Neural progenitor cell (in vitro differentiated cells): ENCODE results near the gene RNFT2. TPM values are rescaled to one million over a fixed set of nuclear protein-coding genes. Genes with fewer than 3 reads are reported as not detected.

Source experiments
- DNase-seq: peaks from one replicate; pipeline ENCODE4 v3.0.0-alpha.2; 2016; ENCODE audit warnings: low spot score
- H2AFZ ChIP-seq: fragments of 200-600 bp; sonication (generic); replicated peaks from 2 replicates; pipeline ENCODE4 v1.6.1; 2016; ENCODE audit warnings: antibody characterized with exemption
- H3F3A ChIP-seq: fragments of 200-600 bp; sonication (generic); 2 replicates; pipeline ENCODE4 v1.6.1; 2016; ENCODE audit warnings: antibody characterized with exemption, low read depth
- H3K27ac ChIP-seq: fragments of 200-600 bp; sonication (generic); 2 replicates; pipeline ENCODE4 v1.5.1; 2016; ENCODE audit warnings: mild to moderate bottlenecking
- H3K27me3 ChIP-seq: fragments of 200-600 bp; sonication (generic); 2 replicates; pipeline ENCODE4 v1.6.1; 2016; ENCODE audit warnings: mild to moderate bottlenecking, moderate library complexity
- H3K36me3 ChIP-seq: fragments of 200-600 bp; sonication (generic); 2 replicates; pipeline ENCODE4 v1.5.1; 2016
- H3K4me1 ChIP-seq: fragments of 200-600 bp; sonication (generic); 2 replicates; pipeline ENCODE4 v1.6.1; 2016; ENCODE audit warnings: mixed run types
- H3K4me2 ChIP-seq: fragments of 200-600 bp; sonication (generic); 2 replicates; pipeline ENCODE4 v1.6.1; 2016
- H3K4me3 ChIP-seq: fragments of 200-600 bp; sonication (generic); 2 replicates; pipeline ENCODE4 v1.5.1; 2016
- H3K79me2 ChIP-seq: fragments of 200-600 bp; sonication (generic); 2 replicates; pipeline ENCODE4 v1.6.1; 2016; ENCODE audit warnings: low read depth
- H3K9ac ChIP-seq: fragments of 200-600 bp; sonication (generic); 2 replicates; pipeline ENCODE4 v1.6.1; 2016
- H3K9me3 ChIP-seq: fragments of 200-600 bp; sonication (generic); 2 replicates; pipeline ENCODE4 v1.5.1; 2016; ENCODE audit warnings: low read depth
- H4K20me1 ChIP-seq: fragments of 200-600 bp; sonication (generic); 2 replicates; pipeline ENCODE4 v1.6.1; 2016; ENCODE audit warnings: low read depth
- H3K27ac Mint-ChIP-seq: 3 replicates; pipeline ENCODE4 v1.8.0; 2021; ENCODE audit warnings: mixed read lengths
- H3K27me3 Mint-ChIP-seq: 2 replicates; pipeline ENCODE4 v1.8.0; 2022; ENCODE audit warnings: low read depth, mild to moderate bottlenecking, inconsistent platforms, moderate library complexity, mixed read lengths; ENCODE audit not compliant: insufficient read depth
- H3K36me3 Mint-ChIP-seq: 3 replicates; pipeline ENCODE4 v1.8.0; 2021; ENCODE audit warnings: mixed read lengths
- H3K4me1 Mint-ChIP-seq: 3 replicates; pipeline ENCODE4 v1.8.0; 2021; ENCODE audit warnings: mixed read lengths
- H3K4me3 Mint-ChIP-seq: 3 replicates; pipeline ENCODE4 v1.8.0; 2021; ENCODE audit warnings: mild to moderate bottlenecking, moderate library complexity, mixed read lengths
- H3K9me3 Mint-ChIP-seq: 3 replicates; pipeline ENCODE4 v1.8.0; 2020; ENCODE audit warnings: mixed read lengths
- EZH2 ChIP-seq: fragments of 200-600 bp; sonication (generic); IDR thresholded peaks from 2 replicates; pipeline ENCODE4 v1.6.1; 2017; ENCODE audit warnings: antibody characterized with exemption, mild to moderate bottlenecking, moderate library complexity
- EZH2phosphoT487 ChIP-seq: fragments of 200-600 bp; sonication (generic); IDR thresholded peaks from 2 replicates; pipeline ENCODE4 v1.6.1; 2017; ENCODE audit warnings: antibody characterized with exemption
- total RNA-seq: library from RNA; depleted of rRNA; stranded (reverse); fragments of >200 nt; gene quantifications from 2 replicates; pipeline ENCODE4 v1.2.3, GENCODE V29; 2015; ENCODE audit warnings: low replicate concordance
- TF ChIP-seq, protein P1 (sequence below): fragments of 200-600 bp; sonication (generic); IDR thresholded peaks from 2 replicates; pipeline ENCODE4 v1.5.1; 2017; ENCODE audit warnings: antibody characterized with exemption, mild to moderate bottlenecking

Gene RNFT2
- total RNA-seq, 1 donor from 2014 or later: 26.9 TPM

GRCh38 chr12:116818948-116819832 lies 81.1 kb downstream of the RNFT2 start:
- H3K79me2 ChIP-seq: peaks cover 11% of the 10 kb centered on the region
- no peaks in the 10 kb centered on the region for H4K20me1 ChIP-seq
- DNase-seq: peak; percentile 97
- H3K27ac ChIP-seq: peak overlapping the region; percentile 99
- H3K4me3 ChIP-seq: peak overlapping the region; percentile 95
- H3K27ac Mint-ChIP-seq: peak overlapping the region; percentile 99
- H2AFZ ChIP-seq: peak overlapping the region; percentile 95
- peak overlapping the region; percentile 86 for H3K4me2 ChIP-seq
- H3K36me3 ChIP-seq: no peaks in the 10 kb centered on the region
- peaks cover 7% of the 10 kb centered on the region for H3K27me3 Mint-ChIP-seq
- H3K4me1 ChIP-seq: peaks cover 12% of the 10 kb centered on the region
- H3F3A ChIP-seq: peaks cover 36% of the 10 kb centered on the region
- H3K27me3 ChIP-seq: no peaks in the 10 kb centered on the region
- H3K9me3 Mint-ChIP-seq: no peaks in the 10 kb centered on the region
- peak overlapping the region; percentile 96 for H3K4me3 Mint-ChIP-seq
- H3K36me3 Mint-ChIP-seq: peaks cover 5% of the 10 kb centered on the region
- TF ChIP-seq, protein P1, sequence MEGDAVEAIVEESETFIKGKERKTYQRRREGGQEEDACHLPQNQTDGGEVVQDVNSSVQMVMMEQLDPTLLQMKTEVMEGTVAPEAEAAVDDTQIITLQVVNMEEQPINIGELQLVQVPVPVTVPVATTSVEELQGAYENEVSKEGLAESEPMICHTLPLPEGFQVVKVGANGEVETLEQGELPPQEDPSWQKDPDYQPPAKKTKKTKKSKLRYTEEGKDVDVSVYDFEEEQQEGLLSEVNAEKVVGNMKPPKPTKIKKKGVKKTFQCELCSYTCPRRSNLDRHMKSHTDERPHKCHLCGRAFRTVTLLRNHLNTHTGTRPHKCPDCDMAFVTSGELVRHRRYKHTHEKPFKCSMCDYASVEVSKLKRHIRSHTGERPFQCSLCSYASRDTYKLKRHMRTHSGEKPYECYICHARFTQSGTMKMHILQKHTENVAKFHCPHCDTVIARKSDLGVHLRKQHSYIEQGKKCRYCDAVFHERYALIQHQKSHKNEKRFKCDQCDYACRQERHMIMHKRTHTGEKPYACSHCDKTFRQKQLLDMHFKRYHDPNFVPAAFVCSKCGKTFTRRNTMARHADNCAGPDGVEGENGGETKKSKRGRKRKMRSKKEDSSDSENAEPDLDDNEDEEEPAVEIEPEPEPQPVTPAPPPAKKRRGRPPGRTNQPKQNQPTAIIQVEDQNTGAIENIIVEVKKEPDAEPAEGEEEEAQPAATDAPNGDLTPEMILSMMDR: no peak
- TF ChIP-seq EZH2 (no peak), EZH2phosphoT487 (no peak)
- H3K9ac ChIP-seq: peak overlapping the region; percentile 98
- H3K4me1 Mint-ChIP-seq: peaks cover 29% of the 10 kb centered on the region
- no peaks in the 10 kb centered on the region for H3K9me3 ChIP-seq

DNA sequence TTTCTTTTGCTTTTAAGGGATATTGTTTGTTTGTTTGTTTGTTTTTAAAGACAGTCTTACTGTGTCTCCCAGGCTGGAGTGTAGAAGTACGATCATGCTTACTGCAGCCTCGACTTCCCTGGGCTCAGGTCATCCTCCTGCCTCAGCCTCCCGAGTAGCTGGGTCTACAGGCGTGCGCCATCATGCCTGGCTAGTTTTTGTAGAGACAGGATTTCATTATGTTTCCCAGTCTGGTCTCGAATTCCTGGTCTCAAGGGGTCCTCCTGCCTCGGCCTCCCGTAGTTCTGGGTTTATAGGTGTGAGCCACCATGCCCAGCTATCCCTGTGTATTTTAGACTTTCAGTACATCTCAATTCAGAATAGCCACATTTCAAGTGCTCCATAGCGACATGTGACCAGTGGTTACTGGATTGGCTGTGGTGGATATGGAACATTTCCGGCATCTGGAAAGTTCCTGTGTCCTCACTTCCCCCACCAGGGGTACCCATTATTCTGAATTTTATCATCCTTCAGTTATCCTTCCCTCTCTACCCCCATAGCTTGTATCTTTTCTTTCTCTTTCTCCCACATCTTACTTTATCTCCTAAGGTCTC lies 82.0 kb downstream of the RNFT2 start:
- Mint-ChIP-seq H3K9me3 (no peaks in the 10 kb centered on the region), H3K27ac (peak overlapping the region; percentile 0), H3K4me1 (peaks cover 29% of the 10 kb centered on the region), H3K4me3 (peak overlapping the region; percentile 96), H3K27me3 (peaks cover 7% of the 10 kb centered on the region), H3K36me3 (peaks cover 9% of the 10 kb centered on the region)
- Histone ChIP-seq H3K36me3 (no peaks in the 10 kb centered on the region), H4K20me1 (no peaks in the 10 kb centered on the region), H3K4me2 (peak overlapping the region; percentile 62), H2AFZ (no peak overlapping the region), H3K4me3 (peak overlapping the region; percentile 95), H3K9me3 (no peaks in the 10 kb centered on the region), H3K27me3 (no peaks in the 10 kb centered on the region), H3K27ac (no peak overlapping the region), H3F3A (peaks cover 36% of the 10 kb centered on the region), H3K4me1 (peaks cover 12% of the 10 kb centered on the region), H3K79me2 (peaks cover 11% of the 10 kb centered on the region), H3K9ac (no peak overlapping the region)
- no peak for DNase-seq
- TF ChIP-seq, protein P1: no peak
- no peak for TF ChIP-seq EZH2phosphoT487
- no peak for TF ChIP-seq EZH2

- H3K27ac ChIP-seq: no peak overlapping the region
- H3K27ac Mint-ChIP-seq: peak overlapping the region; percentile 0
- H4K20me1 ChIP-seq: no peaks in the 10 kb centered on the region
- TF ChIP-seq EZH2phosphoT487 (no peak), EZH2 (no peak)
- TF ChIP-seq, protein P1: no peak
- no peak overlapping the region for H3K9ac ChIP-seq
- H3K9me3 Mint-ChIP-seq: no peaks in the 10 kb centered on the region
- peaks cover 29% of the 10 kb centered on the region for H3K4me1 Mint-ChIP-seq
- no peak overlapping the region for H3K4me3 Mint-ChIP-seq
- H3K4me2 ChIP-seq: no peak overlapping the region
- peaks cover 12% of the 10 kb centered on the region for H3K4me1 ChIP-seq
- DNase-seq: no peak
- no peak overlapping the region for H3K4me3 ChIP-seq
- H3K27me3 Mint-ChIP-seq: peaks cover 7% of the 10 kb centered on the region
- no peaks in the 10 kb centered on the region for H3K9me3 ChIP-seq
- H3K36me3 ChIP-seq: no peaks in the 10 kb centered on the region
- peaks cover 9% of the 10 kb centered on the region for H3K36me3 Mint-ChIP-seq
- H3K79me2 ChIP-seq: peaks cover 11% of the 10 kb centered on the region
- H2AFZ ChIP-seq: no peak overlapping the region
- H3K27me3 ChIP-seq: no peaks in the 10 kb centered on the region
- H3F3A ChIP-seq: peaks cover 36% of the 10 kb centered on the region
Measured at GRCh38 chr12:116821291-116821690, 83.2 kb downstream of the RNFT2 start.
